Fibroblast of the aortic adventitia (primary cell): ENCODE data around the gene PDE5A. TPM values are rescaled to one million over a fixed set of nuclear protein-coding genes. Genes with fewer than 3 reads are reported as not detected.

ENCODE experiments used
- DNase-seq: peaks from one replicate; pipeline ENCODE4 v3.0.0-alpha.2; 2010; ENCODE audit warnings: low read depth
- H3K4me3 ChIP-seq: 2 replicates; pipeline ENCODE4 v1.5.1; 2011; ENCODE audit warnings: low read depth, mild to moderate bottlenecking, control low read depth, low read length, moderate library complexity
- total RNA-seq: library from RNA; depleted of rRNA; stranded (reverse); fragments of >200 nt; gene quantifications from 2 replicates; pipeline ENCODE4 v1.2.3, GENCODE V29; 2012; ENCODE audit warnings: low replicate concordance
- TF ChIP-seq, protein P1 (sequence below): IDR thresholded peaks from 2 replicates; pipeline ENCODE4 v1.5.1; 2011; ENCODE audit warnings: mild to moderate bottlenecking, low read length, control low read depth, inconsistent platforms; ENCODE audit not compliant: insufficient read depth

Gene PDE5A
- total RNA-seq, 1 donor, result 146 TPM

DNA sequence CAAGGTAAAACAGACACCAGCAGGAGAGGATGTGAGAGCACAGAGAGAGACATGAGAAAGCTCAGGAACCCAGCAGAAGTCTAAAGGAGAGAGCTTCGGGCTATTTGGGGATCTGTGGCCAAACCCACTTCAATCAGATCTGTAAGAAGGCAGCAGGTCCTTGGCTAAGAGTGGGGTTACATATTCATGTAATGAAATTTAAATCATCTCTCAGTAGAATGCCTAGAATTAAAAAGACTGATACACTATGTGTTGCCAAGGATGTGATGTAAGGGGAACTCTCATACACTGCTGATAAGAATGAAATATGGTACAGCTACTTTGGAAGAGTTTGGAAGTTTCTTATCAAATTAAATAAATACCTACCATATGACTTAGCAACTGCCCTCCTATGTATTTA, 35.8 kb downstream of the PDE5A start:
- TF ChIP-seq, protein P1, sequence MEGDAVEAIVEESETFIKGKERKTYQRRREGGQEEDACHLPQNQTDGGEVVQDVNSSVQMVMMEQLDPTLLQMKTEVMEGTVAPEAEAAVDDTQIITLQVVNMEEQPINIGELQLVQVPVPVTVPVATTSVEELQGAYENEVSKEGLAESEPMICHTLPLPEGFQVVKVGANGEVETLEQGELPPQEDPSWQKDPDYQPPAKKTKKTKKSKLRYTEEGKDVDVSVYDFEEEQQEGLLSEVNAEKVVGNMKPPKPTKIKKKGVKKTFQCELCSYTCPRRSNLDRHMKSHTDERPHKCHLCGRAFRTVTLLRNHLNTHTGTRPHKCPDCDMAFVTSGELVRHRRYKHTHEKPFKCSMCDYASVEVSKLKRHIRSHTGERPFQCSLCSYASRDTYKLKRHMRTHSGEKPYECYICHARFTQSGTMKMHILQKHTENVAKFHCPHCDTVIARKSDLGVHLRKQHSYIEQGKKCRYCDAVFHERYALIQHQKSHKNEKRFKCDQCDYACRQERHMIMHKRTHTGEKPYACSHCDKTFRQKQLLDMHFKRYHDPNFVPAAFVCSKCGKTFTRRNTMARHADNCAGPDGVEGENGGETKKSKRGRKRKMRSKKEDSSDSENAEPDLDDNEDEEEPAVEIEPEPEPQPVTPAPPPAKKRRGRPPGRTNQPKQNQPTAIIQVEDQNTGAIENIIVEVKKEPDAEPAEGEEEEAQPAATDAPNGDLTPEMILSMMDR, result no peak
- DNase-seq, result peak; percentile 85
- no peak overlapping the region for H3K4me3 ChIP-seq

DNA sequence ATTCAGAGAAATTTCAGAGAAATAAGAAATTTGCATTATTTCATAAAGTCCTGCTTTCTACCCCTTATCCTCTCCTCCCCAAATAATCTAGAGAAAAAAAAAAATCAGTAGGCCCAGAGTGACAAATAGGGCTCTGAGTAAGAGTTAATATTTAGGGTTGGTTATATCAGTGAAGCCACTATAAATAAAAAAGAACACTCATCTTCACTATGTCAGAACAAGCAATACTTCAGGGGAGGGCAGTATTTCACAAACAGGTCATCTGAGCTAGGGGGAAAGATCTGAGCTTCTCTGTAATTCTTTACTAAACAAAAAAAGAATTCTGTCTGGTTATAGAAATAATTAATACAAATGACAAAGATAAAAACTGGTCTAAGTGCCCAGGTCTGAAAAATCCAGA, 39.4 kb downstream of the PDE5A start:
- TF ChIP-seq, protein P1, result no peak
- DNase-seq, result peak; percentile 12
- no peak overlapping the region for H3K4me3 ChIP-seq

DNA sequence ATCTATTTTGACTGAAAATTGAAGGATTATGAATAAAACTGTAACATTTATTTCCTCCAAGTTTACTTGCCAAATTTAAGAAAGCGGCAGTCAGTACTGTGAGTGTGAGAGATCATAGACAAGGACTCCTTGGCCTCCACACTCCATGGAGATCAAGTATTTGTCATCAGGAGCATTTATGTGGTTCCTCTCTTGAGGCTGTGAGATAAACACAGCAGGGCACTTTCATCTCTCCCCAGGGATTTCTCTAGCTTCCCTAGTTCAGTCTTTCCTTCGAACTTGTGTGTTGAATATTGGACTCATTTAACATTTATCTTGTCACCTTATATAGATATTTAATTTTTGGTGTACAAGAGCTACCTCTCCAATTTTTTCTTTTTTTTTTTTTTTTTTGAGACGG, 40.8 kb downstream of the PDE5A start:
- TF ChIP-seq, protein P1, result no peak
- H3K4me3 ChIP-seq, result no peak overlapping the region
- no peak for DNase-seq

DNA sequence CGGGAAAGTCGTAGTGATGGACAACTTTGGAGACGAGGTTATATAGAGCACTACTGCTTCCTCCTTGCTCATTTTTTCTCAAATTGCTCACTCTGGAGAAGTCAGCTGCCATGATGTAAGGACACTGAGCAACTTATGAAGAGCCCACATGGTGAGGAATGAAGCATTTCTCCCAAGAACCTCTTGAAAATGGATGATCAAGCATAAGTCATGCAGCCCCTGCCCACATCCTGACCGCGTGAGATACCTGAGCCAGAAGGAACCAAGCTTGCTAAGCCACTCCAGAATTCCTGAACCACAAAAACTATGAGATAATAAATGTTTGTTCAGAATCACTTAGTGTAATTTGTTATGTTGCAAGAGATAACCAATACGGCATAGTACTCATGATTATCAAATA, 42.8 kb downstream of the PDE5A start:
- TF ChIP-seq, protein P1, result no peak
- no peak overlapping the region for H3K4me3 ChIP-seq
- no peak for DNase-seq

DNA sequence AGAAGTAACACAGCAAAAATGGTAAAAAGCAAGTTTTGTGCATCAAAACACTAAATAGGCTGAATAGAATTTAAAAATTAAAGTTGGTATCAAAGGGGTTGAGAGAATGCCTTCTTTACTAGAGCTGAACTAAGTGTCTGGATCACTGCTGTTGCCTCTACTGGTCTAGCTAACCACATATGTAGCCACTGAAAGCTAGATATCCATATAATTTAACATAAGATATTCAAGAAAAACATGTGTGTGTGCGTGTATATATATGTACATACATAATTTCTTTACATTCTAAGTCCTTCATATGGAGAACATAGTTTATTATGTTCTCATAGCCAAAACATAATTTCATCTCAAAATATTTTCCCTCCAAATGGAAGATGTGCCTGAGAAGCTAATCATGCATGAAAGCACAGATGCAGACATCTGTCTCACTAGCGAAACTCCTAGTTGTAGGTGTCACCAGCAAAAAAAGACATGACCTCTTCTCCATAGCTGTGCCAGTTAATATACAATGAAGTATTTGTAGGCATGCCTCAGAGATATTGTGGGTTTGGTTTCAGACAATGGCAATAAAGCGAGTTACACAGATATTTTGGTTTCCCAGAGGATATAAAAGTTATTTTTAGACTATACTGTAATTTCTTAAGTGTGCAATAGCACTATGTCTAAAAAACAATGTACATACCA, 47.3 kb downstream of the PDE5A start:
- TF ChIP-seq, protein P1, result no peak
- H3K4me3 ChIP-seq, result no peak overlapping the region
- DNase-seq, result no peak

DNA sequence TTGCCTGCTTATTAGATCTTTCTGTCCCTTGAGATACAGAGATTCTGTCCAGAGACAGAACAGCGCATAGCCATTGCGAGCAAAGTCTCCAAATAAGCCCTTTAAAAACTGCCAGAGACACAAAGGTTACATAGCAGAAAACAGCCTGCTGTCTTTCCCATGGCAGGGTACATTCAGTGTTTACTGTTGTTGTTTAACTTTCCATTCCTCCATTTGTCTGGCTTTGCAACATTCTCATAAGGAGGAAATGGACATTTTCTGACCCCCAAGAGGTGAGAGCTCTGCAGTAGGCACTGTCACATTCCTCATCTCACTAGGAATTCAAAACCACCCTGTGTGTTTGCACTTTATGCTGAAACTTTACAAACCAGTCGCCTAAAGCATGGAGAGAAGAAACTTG, 48.3 kb downstream of the PDE5A start:
- no peak overlapping the region for H3K4me3 ChIP-seq
- DNase-seq, result no peak
- TF ChIP-seq, protein P1, result no peak

DNA sequence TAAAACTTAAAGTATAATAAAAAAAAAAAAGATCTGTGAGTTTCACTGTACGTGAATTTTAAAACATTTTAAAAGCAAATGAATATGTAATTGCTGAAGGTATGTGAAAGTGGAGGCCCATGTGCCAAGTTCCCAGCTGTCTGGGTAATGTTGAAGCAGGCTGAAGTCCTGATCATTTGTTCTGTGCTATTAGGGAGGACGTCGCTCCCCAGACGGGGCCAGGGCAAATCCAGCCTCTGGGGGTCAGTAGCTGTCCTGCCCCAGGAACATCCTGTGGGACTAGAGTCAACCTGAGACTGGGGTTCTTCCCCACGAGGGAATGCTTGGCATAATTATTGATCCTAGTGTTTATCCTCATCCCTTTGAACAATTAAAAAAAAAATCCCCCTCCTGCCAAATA, 48.8 kb downstream of the PDE5A start:
- TF ChIP-seq, protein P1, result peak; percentile 1
- no peak for DNase-seq
- no peak overlapping the region for H3K4me3 ChIP-seq
